ENCODE results near the gene XXYLT1. TPM values are rescaled to one million over a fixed set of nuclear protein-coding genes. Genes with fewer than 3 reads are reported as not detected.

XXYLT1 gene
- total RNA-seq, 1 donor from 2014 or later: 41.1 TPM

- peaks cover 3% of the 10 kb centered on the region for H3K9me3 Mint-ChIP-seq
- no peak for TF ChIP-seq CTCF (conservative IDR thresholded peaks at IDR 0.05)
- H3K4me1 Mint-ChIP-seq: peaks cover 80% of the 10 kb centered on the region
- DNase-seq (ENCODE audit: low read depth, low spot score): no peak
- H3K4me3 Mint-ChIP-seq: no peak overlapping the region
- H3K36me3 Mint-ChIP-seq (ENCODE audit: low read depth): peaks cover 4% of the 10 kb centered on the region
- H3K27ac Mint-ChIP-seq (ENCODE audit: unreplicated experiment): no peak overlapping the region
- no peaks in the 10 kb centered on the region for H3K27me3 Mint-ChIP-seq (ENCODE audit: low read depth)
Measured at GRCh38 chr3:195183071-195183776, 87.7 kb downstream of the XXYLT1 start.

- Mint-ChIP-seq H3K27me3 (ENCODE audit: low read depth) (no peaks in the 10 kb centered on the region), H3K4me1 (peaks cover 72% of the 10 kb centered on the region), H3K36me3 (ENCODE audit: low read depth) (peaks cover 4% of the 10 kb centered on the region), H3K4me3 (no peak overlapping the region), H3K9me3 (peaks cover 3% of the 10 kb centered on the region), H3K27ac (ENCODE audit: unreplicated experiment) (no peak overlapping the region)
- DNase-seq (ENCODE audit: low read depth, low spot score): no peak
- TF ChIP-seq CTCF (conservative IDR thresholded peaks at IDR 0.05): no peak
Measured at GRCh38 chr3:195182470-195182795, 88.5 kb downstream of the XXYLT1 start.

GRCh38 chr3:195181741-195182469 is 89.1 kb downstream of the XXYLT1 start:
- TF ChIP-seq CTCF (conservative IDR thresholded peaks at IDR 0.05): no peak
- no peak for DNase-seq (ENCODE audit: low read depth, low spot score)
- Mint-ChIP-seq H3K4me3 (no peak overlapping the region), H3K27ac (ENCODE audit: unreplicated experiment) (no peak overlapping the region), H3K27me3 (ENCODE audit: low read depth) (no peaks in the 10 kb centered on the region), H3K4me1 (peaks cover 72% of the 10 kb centered on the region), H3K36me3 (ENCODE audit: low read depth) (peaks cover 4% of the 10 kb centered on the region), H3K9me3 (peaks cover 3% of the 10 kb centered on the region)

- no peak overlapping the region for H3K27ac Mint-ChIP-seq (ENCODE audit: unreplicated experiment)
- peaks cover 8% of the 10 kb centered on the region for H3K36me3 Mint-ChIP-seq (ENCODE audit: low read depth)
- no peak for TF ChIP-seq CTCF (conservative IDR thresholded peaks at IDR 0.05)
- H3K9me3 Mint-ChIP-seq: no peaks in the 10 kb centered on the region
- H3K4me1 Mint-ChIP-seq: peaks cover 67% of the 10 kb centered on the region
- DNase-seq (ENCODE audit: low read depth, low spot score): no peak
- no peak overlapping the region for H3K4me3 Mint-ChIP-seq
- H3K27me3 Mint-ChIP-seq (ENCODE audit: low read depth): no peaks in the 10 kb centered on the region
Measured at GRCh38 chr3:195181113-195181498, 89.9 kb downstream of the XXYLT1 start.

- DNase-seq (ENCODE audit: low read depth, low spot score): no peak
- Mint-ChIP-seq H3K27me3 (ENCODE audit: low read depth) (no peaks in the 10 kb centered on the region), H3K36me3 (ENCODE audit: low read depth) (peaks cover 3% of the 10 kb centered on the region), H3K27ac (ENCODE audit: unreplicated experiment) (no peak overlapping the region), H3K9me3 (no peaks in the 10 kb centered on the region), H3K4me3 (no peak overlapping the region), H3K4me1 (peaks cover 63% of the 10 kb centered on the region)
- no peak for TF ChIP-seq CTCF (conservative IDR thresholded peaks at IDR 0.05)
Measured at GRCh38 chr3:195180490-195181112, 90.4 kb downstream of the XXYLT1 start.
